B cell (primary cell): ENCODE data around the gene HSF4.

ENCODE experiments used
- CTCF ChIP-seq: fragments of 200-600 bp; IDR thresholded peaks from one replicate; pipeline ENCODE4 v1.8.0; 2022; ENCODE audit warnings: antibody characterized with exemption, mild to moderate bottlenecking
- EZH2 ChIP-seq: IDR thresholded peaks from 2 replicates; pipeline ENCODE4 v1.6.1; 2012; ENCODE audit warnings: borderline replicate concordance, low read depth, mild to moderate bottlenecking, moderate library complexity, low read length; ENCODE audit not compliant: insufficient read depth, poor library complexity, severe bottlenecking

- TF ChIP-seq EZH2 (no peak), CTCF (no peak)
These were observed 28.3 kb downstream of the HSF4 start for GRCh38 chr16:67192781-67193361.
